GM21619 (cell line): ENCODE results near the gene WDR26.
A peak's percentile ranks its signal among the peaks of the same experiment; 100 is the strongest.
"Not testable (repeated sequence)": the region's sequence is repeated elsewhere in the genome, so short reads cannot be mapped to it uniquely, and the experiment has no call there.

Source experiments
- ATAC-seq: cut with Tn5 transposase; IDR thresholded peaks from one replicate; pipeline ENCODE4 v1.9.1; 2021; ENCODE audit not compliant: unreplicated experiment

Gene WDR26

GRCh38 chr1:224434691-224435317 lies at the start of gene WDR26:
WDR26 (minus strand) TSS chr1:224434797.
- peak; percentile 85 for ATAC-seq

GRCh38 chr1:224483206-224483605 lies 48.6 kb upstream of the WDR26 start:
- ATAC-seq, result not testable (repeated sequence)

DNA sequence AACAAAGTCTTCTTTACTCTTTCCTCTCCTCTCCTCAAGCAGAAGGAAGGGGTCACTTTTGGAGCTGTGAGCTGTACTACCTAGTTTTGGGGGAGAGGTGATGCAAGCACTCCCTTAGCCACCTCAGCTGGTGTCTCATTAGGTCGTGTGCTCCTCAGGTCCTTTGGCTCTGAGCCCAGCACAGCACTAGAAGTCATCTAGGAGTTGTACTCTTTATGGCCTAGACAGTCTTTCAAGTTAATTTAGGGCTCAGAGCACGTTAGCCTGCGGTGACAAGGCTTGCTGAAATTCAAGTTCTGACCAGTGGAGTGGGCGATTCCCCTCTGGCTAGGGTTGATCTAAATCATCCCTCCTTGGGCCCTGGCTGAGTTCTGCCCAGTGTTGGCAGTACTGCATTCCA lies 48.0 kb upstream of the WDR26 start:
- no peak for ATAC-seq

DNA sequence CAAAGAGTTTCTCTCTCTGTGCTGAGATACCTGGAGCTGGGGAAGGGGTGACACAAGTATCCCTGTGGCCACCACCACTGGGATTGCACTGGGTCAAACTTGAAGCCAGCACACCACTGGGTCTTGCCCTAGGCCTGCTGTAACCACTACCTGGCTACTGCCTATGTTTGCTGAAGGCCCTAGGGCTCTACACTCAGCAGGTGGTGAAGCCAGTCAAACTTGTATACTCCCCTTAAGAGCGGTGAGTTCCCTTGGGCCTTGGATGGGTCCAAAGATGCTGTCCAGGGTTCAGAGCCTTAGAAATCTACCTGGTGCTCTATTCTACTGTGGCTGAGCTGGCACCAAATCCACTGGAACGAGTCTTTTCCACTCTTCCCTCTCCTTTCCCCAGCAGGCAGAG lies 47.0 kb upstream of the WDR26 start:
- no peak for ATAC-seq

GRCh38 chr1:224480888-224481459 lies 46.4 kb upstream of the WDR26 start:
- ATAC-seq, result not testable (repeated sequence)

GRCh38 chr1:224480200-224480599 lies 45.6 kb upstream of the WDR26 start:
- ATAC-seq, result not testable (repeated sequence)

DNA sequence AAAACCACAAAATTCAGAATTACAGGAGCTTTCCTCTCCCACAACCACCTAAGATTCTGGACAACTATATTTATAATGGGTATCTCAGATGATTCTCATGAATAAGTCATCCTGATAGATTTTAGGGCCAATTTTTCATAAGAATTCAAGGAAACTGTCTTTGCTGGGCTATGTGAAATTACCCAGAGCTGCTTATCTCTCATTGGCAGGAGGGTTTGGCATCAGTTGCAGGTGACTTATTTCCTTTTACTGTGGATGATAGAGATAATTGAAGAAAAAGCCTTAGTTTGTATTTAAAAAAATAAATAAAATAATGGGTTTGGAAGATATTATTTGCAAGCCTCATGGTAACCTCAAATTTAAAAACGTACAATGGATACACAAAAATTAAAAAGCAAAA lies 38.2 kb upstream of the WDR26 start:
- ATAC-seq, result no peak

DNA sequence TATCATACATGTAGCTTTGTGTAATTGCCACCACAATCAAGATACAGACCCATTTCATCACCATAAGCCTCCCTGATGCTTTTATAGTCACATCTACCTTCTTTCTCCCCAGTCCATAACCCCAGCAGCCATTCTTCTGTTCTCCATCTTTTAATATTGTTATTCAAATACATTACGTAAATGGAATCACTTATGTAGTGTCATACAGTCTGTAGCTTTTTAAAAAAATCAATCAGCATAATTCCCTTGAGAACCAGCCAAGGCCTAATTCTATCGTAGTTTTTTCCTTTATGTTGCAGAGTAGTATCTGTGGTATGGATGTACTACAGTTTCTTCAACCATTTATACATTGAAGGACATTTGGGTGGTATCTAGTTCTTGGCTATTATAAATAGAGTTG lies 31.6 kb upstream of the WDR26 start:
- ATAC-seq, result no peak

DNA sequence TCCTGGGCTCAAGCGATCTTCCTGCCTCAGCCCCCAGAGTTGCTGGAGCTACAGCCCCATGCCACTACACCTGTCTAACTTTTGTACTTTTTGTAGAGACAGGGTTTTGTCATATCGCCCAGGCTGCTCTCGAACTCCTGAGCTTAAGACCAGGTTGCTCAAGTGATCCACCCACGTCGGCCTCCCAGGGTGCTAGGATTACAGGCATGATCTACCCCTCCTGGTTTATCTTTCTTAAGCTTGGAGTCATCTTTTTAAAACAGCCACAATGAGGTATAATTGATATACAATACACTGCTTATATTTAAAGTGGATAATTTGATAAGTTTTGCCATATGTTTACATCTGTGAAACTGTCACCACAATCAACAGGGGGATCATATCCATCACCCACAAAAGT lies 25.4 kb upstream of the WDR26 start:
- no peak for ATAC-seq

DNA sequence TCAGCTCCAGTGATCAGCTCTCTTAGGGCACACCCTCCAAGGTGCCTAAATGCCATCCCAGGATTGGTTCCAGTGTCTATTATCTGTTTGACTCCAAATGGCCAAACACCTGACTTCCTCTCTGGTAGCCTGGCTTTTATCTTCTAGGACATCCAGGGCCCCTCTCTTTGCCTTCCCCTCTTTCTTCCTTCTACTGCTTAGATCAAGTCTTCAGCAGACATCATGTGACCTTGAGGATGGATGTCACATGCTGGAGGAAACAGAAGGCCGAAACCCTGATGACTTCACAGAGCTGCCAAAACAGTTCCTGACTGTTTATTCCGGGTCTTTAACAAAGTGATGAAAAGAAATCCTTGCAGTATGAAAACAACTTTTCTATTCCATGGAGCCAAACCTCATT lies 24.4 kb upstream of the WDR26 start:
- ATAC-seq, result no peak

- ATAC-seq, result no peak
Observed at GRCh38 chr1:224458296-224458695, 23.7 kb upstream of the WDR26 start.

GRCh38 chr1:224457782-224458144 lies 23.2 kb upstream of the WDR26 start:
- ATAC-seq, result no peak

DNA sequence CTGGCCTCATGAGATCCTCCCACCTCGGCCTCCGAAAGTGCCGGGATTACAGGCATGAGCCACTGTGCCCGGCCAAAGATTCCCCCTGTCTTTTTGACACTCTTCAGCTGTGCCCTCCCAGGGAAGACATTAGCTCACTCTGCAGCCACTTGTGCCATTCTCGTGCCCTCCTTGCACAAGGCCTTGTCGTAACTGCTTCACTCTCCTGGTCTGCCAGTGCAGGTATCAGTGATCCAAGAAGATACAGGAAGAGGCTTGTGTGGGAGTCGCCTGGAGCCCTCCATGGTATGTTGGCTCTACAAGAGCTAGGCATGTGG lies 22.0 kb upstream of the WDR26 start:
- no peak for ATAC-seq

- ATAC-seq, result no peak
Observed at GRCh38 chr1:224454402-224455055, 19.9 kb upstream of the WDR26 start.

DNA sequence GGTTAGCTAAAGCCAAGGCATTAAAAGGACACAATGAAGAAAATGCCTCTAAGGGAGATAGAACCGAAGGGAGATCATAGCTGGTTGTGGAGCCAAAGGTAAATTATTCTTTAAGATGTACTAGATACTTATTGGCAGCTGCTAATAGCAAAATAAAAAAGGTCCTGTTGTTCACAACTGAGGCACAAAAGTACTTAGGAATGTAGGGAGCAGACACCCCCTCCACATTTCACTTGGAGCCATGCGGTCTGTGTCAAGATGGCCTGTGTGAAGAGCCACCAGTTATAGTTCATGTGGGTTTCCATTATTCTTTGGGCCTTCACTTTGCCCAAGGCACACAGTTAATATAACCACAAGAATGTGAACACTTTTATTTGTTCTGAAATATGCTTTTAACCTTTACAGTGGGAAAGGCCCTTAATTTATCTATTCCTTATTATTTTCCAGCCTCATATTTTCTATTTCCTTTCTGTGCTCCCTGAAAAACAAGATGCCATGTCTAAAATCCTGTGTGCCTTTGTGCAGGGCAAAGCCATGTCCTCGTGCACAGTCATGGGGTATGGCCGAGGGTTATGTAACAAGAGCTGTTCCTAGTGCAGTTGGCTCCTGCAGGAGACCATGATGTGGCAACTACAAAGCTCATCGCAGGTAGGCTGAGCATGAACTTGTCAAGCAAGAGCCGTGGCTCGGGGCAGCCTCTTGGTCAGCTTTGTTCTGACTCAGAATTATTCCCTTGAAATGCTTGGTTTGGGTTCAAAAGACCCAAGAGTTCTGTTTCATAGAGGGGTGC lies 16.2 kb upstream of the WDR26 start:
- ATAC-seq, result no peak

DNA sequence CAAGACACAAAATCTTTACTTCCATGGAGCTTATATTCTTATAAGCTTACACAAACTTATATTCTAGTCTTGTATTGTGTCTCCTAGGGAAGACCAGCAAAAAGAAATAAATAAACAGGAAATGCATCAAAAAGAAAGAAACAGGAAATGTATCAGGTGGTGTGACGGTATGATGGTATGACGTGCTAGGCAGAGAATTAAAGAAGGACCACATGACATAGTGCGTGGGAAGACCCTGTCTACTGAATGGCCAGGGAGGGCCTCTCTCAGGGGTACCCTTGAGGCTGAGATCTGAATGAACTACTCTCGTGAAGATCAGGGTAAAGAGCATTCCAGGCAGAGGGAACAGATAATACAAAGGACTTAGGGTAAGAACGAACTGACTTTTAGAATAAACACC lies 15.6 kb upstream of the WDR26 start:
- no peak for ATAC-seq

DNA sequence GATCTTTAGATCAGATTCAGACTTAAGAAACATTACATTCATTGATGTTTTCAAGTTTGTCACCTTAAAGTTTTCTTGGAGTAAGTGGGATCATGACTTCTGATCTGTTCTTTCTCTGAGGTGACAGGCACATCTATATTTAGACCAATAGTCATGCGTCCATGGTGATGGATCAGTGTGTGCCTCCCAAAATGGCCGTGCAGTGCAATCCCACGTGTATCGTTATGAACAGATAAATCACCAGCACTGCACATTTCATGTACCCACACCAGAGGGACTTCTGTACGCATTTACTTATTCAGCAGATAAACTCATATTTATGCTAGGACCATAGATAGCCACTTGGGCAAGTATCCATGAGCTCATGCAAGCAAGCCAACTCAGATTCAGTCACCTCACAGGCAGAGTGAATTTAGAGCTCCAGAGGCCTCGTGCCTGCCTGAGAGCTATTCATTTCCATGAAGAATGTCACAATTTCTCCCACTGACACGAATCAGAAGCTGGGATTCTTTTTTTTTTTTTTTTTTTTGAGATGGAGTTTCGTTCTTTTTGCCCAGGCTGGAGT lies 13.9 kb upstream of the WDR26 start:
- ATAC-seq, result no peak

DNA sequence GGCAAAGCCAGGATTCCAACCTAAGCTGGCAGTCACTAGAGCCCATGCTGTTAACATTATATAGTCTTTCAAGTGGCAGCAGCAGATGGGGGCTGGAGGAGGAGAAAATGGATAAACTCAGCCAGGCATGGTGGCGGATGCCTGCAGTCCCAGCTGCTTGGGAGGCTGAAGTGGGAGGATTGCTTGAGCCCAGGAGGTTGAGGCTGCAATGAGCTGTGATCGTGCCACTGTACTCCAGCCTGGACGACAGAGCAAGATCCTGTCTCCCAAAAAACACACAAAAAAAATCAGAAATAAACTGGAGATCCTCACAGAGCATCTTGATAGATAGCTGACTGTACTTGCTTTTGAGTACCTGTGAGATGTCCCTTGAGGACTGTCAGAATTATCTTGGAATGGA lies 13.4 kb upstream of the WDR26 start:
- no peak for ATAC-seq

GRCh38 chr1:224447251-224447650 lies 12.7 kb upstream of the WDR26 start:
- no peak for ATAC-seq

DNA sequence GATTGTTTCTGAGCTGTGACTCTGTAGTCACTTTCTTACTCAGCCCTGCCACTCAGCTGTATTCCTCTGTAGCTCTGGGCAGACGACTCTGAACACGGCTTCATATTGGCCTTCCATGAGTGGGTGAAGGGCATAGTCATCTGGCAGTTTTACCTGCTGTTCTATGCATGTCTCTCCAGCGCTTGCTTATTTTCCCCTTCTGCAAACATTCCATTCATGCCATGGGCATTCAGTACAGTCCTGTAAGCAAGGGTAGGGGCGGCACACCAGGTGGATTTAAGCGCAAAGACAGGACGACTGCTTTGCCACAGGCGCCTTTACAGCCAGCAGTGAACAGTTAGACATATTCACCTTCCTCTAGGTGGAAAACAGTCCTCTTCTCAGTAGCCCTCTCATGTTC lies 4.4 kb upstream of the WDR26 start:
- no peak for ATAC-seq

- no peak for ATAC-seq
Observed at GRCh38 chr1:224435999-224436398, 1.4 kb upstream of the WDR26 start.

GRCh38 chr1:224435318-224435763 lies 744 bp upstream of the WDR26 start:
- ATAC-seq, result no peak
